ENCODE results near the gene A2M. TPM values are rescaled to one million over a fixed set of nuclear protein-coding genes. Genes with fewer than 3 reads are reported as not detected.

A2M gene
- total and polyA plus RNA-seq, 2 experiments from 2014 or later: 0.92 TPM; not detected in 1

DNA sequence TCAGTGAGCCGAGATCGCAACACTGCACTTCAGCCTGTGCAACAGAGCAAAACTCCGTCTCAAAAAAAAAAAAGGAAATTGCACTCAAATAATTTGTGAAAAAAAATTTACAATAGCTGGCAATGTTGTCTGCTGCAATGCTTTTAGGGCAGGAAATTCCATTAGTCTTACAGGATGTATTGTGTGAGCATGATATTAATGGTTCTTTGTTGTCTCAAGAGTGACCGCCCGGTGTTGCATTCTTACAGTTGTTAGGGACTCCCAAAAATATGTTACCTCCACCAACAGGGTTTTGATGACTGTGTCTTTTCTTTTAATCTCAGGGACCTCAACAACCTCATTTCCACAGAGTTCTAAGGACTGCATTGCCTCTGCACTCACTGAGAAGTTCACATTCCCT is 47.7 kb upstream of the A2M start (continued):
- TF ChIP-seq ZNF114 (CRISPR knock-in tag; IDR thresholded peaks at IDR 0.05) (no peak), EZH2phosphoT487 (IDR thresholded peaks at IDR 0.05; ENCODE audit: unreplicated experiment) (no peak), JUNB (IDR thresholded peaks at IDR 0.05; ENCODE audit: unreplicated experiment) (no peak), ZNF331 (CRISPR knock-in tag; IDR thresholded peaks at IDR 0.05; ENCODE audit: low read depth) (no peak), NANOG (IDR thresholded peaks at IDR 0.05; ENCODE audit: borderline replicate concordance) (no peak), EZH2 (IDR thresholded peaks at IDR 0.05; ENCODE audit: low read depth, unreplicated experiment) (no peak)
- TF ChIP-seq, protein P1, sequence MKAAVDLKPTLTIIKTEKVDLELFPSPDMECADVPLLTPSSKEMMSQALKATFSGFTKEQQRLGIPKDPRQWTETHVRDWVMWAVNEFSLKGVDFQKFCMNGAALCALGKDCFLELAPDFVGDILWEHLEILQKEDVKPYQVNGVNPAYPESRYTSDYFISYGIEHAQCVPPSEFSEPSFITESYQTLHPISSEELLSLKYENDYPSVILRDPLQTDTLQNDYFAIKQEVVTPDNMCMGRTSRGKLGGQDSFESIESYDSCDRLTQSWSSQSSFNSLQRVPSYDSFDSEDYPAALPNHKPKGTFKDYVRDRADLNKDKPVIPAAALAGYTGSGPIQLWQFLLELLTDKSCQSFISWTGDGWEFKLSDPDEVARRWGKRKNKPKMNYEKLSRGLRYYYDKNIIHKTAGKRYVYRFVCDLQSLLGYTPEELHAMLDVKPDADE (IDR thresholded peaks at IDR 0.05): no peak
- TF ChIP-seq, protein P2, sequence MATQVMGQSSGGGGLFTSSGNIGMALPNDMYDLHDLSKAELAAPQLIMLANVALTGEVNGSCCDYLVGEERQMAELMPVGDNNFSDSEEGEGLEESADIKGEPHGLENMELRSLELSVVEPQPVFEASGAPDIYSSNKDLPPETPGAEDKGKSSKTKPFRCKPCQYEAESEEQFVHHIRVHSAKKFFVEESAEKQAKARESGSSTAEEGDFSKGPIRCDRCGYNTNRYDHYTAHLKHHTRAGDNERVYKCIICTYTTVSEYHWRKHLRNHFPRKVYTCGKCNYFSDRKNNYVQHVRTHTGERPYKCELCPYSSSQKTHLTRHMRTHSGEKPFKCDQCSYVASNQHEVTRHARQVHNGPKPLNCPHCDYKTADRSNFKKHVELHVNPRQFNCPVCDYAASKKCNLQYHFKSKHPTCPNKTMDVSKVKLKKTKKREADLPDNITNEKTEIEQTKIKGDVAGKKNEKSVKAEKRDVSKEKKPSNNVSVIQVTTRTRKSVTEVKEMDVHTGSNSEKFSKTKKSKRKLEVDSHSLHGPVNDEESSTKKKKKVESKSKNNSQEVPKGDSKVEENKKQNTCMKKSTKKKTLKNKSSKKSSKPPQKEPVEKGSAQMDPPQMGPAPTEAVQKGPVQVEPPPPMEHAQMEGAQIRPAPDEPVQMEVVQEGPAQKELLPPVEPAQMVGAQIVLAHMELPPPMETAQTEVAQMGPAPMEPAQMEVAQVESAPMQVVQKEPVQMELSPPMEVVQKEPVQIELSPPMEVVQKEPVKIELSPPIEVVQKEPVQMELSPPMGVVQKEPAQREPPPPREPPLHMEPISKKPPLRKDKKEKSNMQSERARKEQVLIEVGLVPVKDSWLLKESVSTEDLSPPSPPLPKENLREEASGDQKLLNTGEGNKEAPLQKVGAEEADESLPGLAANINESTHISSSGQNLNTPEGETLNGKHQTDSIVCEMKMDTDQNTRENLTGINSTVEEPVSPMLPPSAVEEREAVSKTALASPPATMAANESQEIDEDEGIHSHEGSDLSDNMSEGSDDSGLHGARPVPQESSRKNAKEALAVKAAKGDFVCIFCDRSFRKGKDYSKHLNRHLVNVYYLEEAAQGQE (IDR thresholded peaks at IDR 0.05; ENCODE audit: unreplicated experiment): no peak

DNA sequence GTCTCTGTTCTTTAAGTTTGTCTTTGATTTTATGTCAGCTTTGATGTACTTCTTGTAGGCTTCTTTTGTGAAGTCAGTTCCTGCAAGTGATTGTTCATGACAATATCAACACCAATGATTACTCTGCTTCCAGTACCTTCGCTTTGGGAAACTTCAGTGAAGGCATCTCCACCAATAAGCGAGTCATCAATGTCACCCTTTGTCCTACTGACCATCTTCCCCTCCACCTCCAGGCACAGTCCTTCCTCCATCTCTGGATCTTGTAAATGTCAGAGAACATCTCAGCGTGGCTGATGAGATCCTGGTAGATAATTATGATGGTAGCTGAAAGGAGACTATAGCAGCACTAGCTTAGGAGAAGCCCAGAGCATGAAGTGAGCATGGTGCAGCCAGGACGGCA is 40.4 kb upstream of the A2M start:
- Mint-ChIP-seq H3K27me3 (ENCODE audit: insufficient read depth, low read depth, poor library complexity) (no peaks in the 10 kb centered on the region), H3K36me3 (ENCODE audit: low read depth) (no peaks in the 10 kb centered on the region), H3K9me3 (no peaks in the 10 kb centered on the region), H3K4me1 (no peaks in the 10 kb centered on the region), H3K27ac (no peak overlapping the region), H3K4me3 (no peak overlapping the region)
- Histone ChIP-seq H3K9me2 (ENCODE audit: insufficient read depth) (peaks cover 8% of the 10 kb centered on the region), H3K36me3 (ENCODE audit: insufficient read depth) (no peaks in the 10 kb centered on the region), H3K27ac (ENCODE audit: low read depth) (no peak overlapping the region), H4K20me1 (replicated peaks; ENCODE audit: insufficient read depth) (no peaks in the 10 kb centered on the region), H3K79me2 (replicated peaks; ENCODE audit: insufficient read depth) (no peaks in the 10 kb centered on the region), H3K4me1 (ENCODE audit: insufficient read depth) (no peaks in the 10 kb centered on the region), H3K27me3 (ENCODE audit: insufficient read depth) (no peaks in the 10 kb centered on the region), H3F3A (replicated peaks; ENCODE audit: low read depth) (no peaks in the 10 kb centered on the region), H2AFZ (no peak overlapping the region), H3K4me2 (no peak overlapping the region), H3K4me3 (no peak overlapping the region)
- ATAC-seq (no peak), DNase-seq (ENCODE audit: low spot score) (no peak)
- TF ChIP-seq, protein P2 (IDR thresholded peaks at IDR 0.05; ENCODE audit: unreplicated experiment): no peak
- TF ChIP-seq, protein P3, sequence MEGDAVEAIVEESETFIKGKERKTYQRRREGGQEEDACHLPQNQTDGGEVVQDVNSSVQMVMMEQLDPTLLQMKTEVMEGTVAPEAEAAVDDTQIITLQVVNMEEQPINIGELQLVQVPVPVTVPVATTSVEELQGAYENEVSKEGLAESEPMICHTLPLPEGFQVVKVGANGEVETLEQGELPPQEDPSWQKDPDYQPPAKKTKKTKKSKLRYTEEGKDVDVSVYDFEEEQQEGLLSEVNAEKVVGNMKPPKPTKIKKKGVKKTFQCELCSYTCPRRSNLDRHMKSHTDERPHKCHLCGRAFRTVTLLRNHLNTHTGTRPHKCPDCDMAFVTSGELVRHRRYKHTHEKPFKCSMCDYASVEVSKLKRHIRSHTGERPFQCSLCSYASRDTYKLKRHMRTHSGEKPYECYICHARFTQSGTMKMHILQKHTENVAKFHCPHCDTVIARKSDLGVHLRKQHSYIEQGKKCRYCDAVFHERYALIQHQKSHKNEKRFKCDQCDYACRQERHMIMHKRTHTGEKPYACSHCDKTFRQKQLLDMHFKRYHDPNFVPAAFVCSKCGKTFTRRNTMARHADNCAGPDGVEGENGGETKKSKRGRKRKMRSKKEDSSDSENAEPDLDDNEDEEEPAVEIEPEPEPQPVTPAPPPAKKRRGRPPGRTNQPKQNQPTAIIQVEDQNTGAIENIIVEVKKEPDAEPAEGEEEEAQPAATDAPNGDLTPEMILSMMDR (conservative IDR thresholded peaks at IDR 0.05; ENCODE audit: low read depth in 2 of 2): no peak
- TF ChIP-seq JUNB (IDR thresholded peaks at IDR 0.05; ENCODE audit: unreplicated experiment) (no peak), EZH2phosphoT487 (IDR thresholded peaks at IDR 0.05; ENCODE audit: unreplicated experiment) (no peak), CREB1 (CRISPR knock-in tag; IDR thresholded peaks at IDR 0.05; ENCODE audit: low read depth) (no peak), ZNF114 (CRISPR knock-in tag; IDR thresholded peaks at IDR 0.05) (no peak), STAT1 (IDR thresholded peaks at IDR 0.05; ENCODE audit: unreplicated experiment) (no peak), NANOG (IDR thresholded peaks at IDR 0.05; ENCODE audit: borderline replicate concordance) (no peak), EZH2 (IDR thresholded peaks at IDR 0.05; ENCODE audit: low read depth, unreplicated experiment) (no peak), POLR2AphosphoS5 (IDR thresholded peaks at IDR 0.05; ENCODE audit: low read depth) (no peak)
- TF ChIP-seq, protein P1 (IDR thresholded peaks at IDR 0.05): no peak

Data from GM23338 (cell line).